ENCODE measurements around the gene DCAF11. TPM values are rescaled to one million over a fixed set of nuclear protein-coding genes. Genes with fewer than 3 reads are reported as not detected.

Gene DCAF11
- total and polyA plus RNA-seq, 4 donors, result 26.4 to 153 (median 64.2) TPM

- Histone ChIP-seq H3K4me3 (no peak overlapping the region), H3K9me3 (ENCODE audit: control insufficient read depth in 4 of 4, insufficient read depth in 3 of 4, low read length in 3 of 4) (no peaks in the 10 kb centered on the region), H3K4me1 (ENCODE audit: control insufficient read depth in 5 of 5, insufficient read depth in 5 of 5, low read length in 5 of 5) (peaks cover 0 to 15% (median 8%) of the 10 kb centered on the region in 5 donors), H3K9ac (ENCODE audit: insufficient read depth in 1 of 2, low read length in 2 of 2) (no peak overlapping the region), H3K27me3 (ENCODE audit: control insufficient read depth in 3 of 3, insufficient read depth in 3 of 3, low read length in 2 of 3) (no peaks in the 10 kb centered on the region), H3K27ac (ENCODE audit: low read depth in 1 of 2, low read length in 1 of 2) (peak overlapping the region; percentile 65 to 69), H3K36me3 (ENCODE audit: control insufficient read depth in 4 of 4, insufficient read depth in 4 of 4, low read length in 4 of 4) (peaks cover 25 to 57% (median 40%) of the 10 kb centered on the region in 4 donors)
- no peak for TF ChIP-seq CTCF (IDR thresholded peaks at IDR 0.05; ENCODE audit: control extremely low read depth, extremely low read depth)
- DNase-seq, result no peak
- WGBS, 2 donors, result 91 to 93% methylated on average over 11 of the region's 11 CpGs
- ATAC-seq (ENCODE audit: insufficient read depth, low FRiP score), result no peak
Observed at GRCh38 chr14:24159777-24160498, 45.4 kb downstream of the DCAF11 start.

GRCh38 chr14:24160499-24160849, 45.9 kb downstream of the DCAF11 start:
- no peak for TF ChIP-seq CTCF (IDR thresholded peaks at IDR 0.05; ENCODE audit: control extremely low read depth, extremely low read depth)
- Histone ChIP-seq H3K27ac (ENCODE audit: low read depth in 1 of 2, low read length in 1 of 2) (peak overlapping the region; percentile 65 to 69), H3K4me3 (no peak overlapping the region), H3K27me3 (ENCODE audit: control insufficient read depth in 3 of 3, insufficient read depth in 3 of 3, low read length in 2 of 3) (no peaks in the 10 kb centered on the region), H3K36me3 (ENCODE audit: control insufficient read depth in 4 of 4, insufficient read depth in 4 of 4, low read length in 4 of 4) (peaks cover 25 to 57% (median 42%) of the 10 kb centered on the region in 4 donors), H3K9ac (ENCODE audit: insufficient read depth in 1 of 2, low read length in 2 of 2) (no peak overlapping the region), H3K4me1 (ENCODE audit: control insufficient read depth in 5 of 5, insufficient read depth in 5 of 5, low read length in 5 of 5) (peaks cover 0 to 15% (median 8%) of the 10 kb centered on the region in 5 donors), H3K9me3 (ENCODE audit: control insufficient read depth in 4 of 4, insufficient read depth in 3 of 4, low read length in 3 of 4) (no peaks in the 10 kb centered on the region)
- DNase-seq (no peak), ATAC-seq (ENCODE audit: insufficient read depth, low FRiP score) (no peak)
- 96 to 98% methylated on average over 4 of the region's 4 CpGs for WGBS, 2 donors

- Histone ChIP-seq H3K27ac (ENCODE audit: low read depth in 1 of 2, low read length in 1 of 2) (peak within 1 kb of the TSS; percentile 80 to 94), H3K9me3 (ENCODE audit: control insufficient read depth in 4 of 4, insufficient read depth in 3 of 4, low read length in 3 of 4) (no peaks in the 10 kb centered on the region), H3K4me1 (ENCODE audit: control insufficient read depth in 5 of 5, insufficient read depth in 5 of 5, low read length in 5 of 5) (peaks cover 0 to 15% (median 8%) of the 10 kb centered on the region in 5 donors), H3K9ac (ENCODE audit: insufficient read depth in 1 of 2, low read length in 2 of 2) (peak within 1 kb of the TSS; percentile 58 to 92), H3K4me3 (peak within 1 kb of the TSS; percentile 60), H3K36me3 (ENCODE audit: control insufficient read depth in 4 of 4, insufficient read depth in 4 of 4, low read length in 4 of 4) (peaks cover 20 to 58% (median 45%) of the 10 kb centered on the region in 4 donors), H3K27me3 (ENCODE audit: control insufficient read depth in 3 of 3, insufficient read depth in 3 of 3, low read length in 2 of 3) (no peaks in the 10 kb centered on the region)
- DNase-seq (peak; percentile 96 to 97 (median 97)), ATAC-seq (ENCODE audit: insufficient read depth, low FRiP score) (peak; percentile 91)
- TF ChIP-seq CTCF (IDR thresholded peaks at IDR 0.05; ENCODE audit: control extremely low read depth, extremely low read depth), result peak; percentile 89
- 0% methylated on average over 12 of the region's 12 CpGs for WGBS, 2 donors
Observed at GRCh38 chr14:24160850-24161804, 46.5 kb downstream of the DCAF11 start, which contains the start of gene IRF9. Gene IRF9 (plus strand): TSS chr14:24161265. CDS start chr14:24162145, 880 bp downstream.
